GM10847 (cell line): ENCODE data around the gene ZBTB46.

Experiments used
- POLR2A ChIP-seq: IDR thresholded peaks from 2 replicates; pipeline ENCODE4 v1.6.1; 2011; ENCODE audit not compliant: insufficient read length; ENCODE audit errors: extremely low read depth

Gene ZBTB46

GRCh38 chr20:63734111-63734945 lies 96.7 kb downstream of the ZBTB46 start:
- TF ChIP-seq POLR2A, result no peak

GRCh38 chr20:63733579-63734081 lies 97.4 kb downstream of the ZBTB46 start:
- no peak for TF ChIP-seq POLR2A

DNA sequence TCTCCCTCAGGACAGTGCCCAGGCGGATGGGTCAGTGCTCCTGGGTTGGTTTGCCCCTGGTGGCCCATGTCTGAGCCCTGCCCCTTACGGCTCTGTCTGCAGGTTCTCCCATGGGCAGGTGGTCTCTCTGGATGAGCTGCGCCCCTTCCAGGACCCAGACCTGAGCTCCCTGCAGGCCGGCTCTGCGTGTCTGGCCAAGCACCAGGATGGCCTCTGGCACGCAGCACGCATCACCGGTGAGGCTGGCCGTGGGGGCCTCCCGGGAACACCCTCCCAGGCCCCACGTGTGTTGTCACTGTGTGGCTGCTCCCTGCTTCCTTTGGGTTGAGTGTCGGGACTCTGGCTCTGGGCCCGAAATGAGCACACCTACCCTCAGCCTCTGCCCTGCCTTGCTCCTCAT lies 97.9 kb downstream of the ZBTB46 start:
- TF ChIP-seq POLR2A, result no peak

DNA sequence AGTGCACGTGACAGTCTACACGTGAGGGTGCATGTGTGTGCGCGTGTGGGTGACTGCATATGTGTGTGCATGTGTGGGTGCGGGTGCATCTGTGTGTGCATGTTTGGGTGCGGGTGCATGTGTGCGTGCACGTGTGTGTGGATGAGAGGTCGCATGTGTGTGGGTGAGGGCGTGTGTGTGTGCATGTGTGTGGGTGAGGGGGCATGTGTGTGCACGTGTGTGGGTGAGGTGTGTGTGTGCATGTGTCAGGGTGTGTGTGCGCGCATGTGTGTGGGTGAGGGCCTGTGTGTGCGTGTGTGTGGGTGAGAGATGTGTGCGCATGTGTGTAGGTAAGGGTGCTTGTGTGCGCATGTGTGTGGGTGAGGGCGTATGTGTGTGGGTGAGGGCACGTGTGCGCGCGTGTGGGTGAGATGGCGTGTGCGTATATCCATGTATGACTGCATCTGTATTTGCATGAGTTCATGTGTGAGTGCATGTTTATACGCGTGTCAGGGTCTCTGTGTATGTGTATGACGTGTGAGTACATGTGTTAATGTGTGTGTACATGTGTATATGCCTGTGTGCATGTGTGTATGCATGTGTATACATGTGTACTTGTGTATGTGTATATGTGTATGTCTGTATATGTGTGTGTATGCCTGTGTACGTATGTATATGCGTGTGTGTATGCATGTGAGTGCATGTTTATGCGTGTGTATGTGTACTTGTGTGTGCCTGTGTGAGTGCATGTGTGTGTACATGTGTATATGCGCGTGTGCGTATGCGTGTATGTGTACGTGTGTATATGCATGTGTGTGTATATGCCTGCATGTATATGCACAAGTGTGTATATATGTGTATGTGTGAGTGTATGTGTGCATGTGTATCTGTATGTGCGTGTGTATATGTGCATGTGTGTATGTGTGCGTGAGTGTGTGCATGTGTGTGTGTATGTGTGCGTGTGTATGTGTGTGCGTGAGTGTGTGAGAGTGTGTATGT lies 98.7 kb downstream of the ZBTB46 start:
- no peak for TF ChIP-seq POLR2A

GRCh38 chr20:63731410-63731809 lies 99.7 kb downstream of the ZBTB46 start:
- TF ChIP-seq POLR2A, result no peak

- no peak for TF ChIP-seq POLR2A
Measured at GRCh38 chr20:63718996-63719395, 112.1 kb downstream of the ZBTB46 start.

GRCh38 chr20:63714858-63715257 lies 116.2 kb downstream of the ZBTB46 start:
- TF ChIP-seq POLR2A, result no peak

- no peak for TF ChIP-seq POLR2A
Measured at GRCh38 chr20:63712191-63712590, 118.9 kb downstream of the ZBTB46 start.

GRCh38 chr20:63711085-63711645 lies 119.9 kb downstream of the ZBTB46 start:
- no peak for TF ChIP-seq POLR2A

DNA sequence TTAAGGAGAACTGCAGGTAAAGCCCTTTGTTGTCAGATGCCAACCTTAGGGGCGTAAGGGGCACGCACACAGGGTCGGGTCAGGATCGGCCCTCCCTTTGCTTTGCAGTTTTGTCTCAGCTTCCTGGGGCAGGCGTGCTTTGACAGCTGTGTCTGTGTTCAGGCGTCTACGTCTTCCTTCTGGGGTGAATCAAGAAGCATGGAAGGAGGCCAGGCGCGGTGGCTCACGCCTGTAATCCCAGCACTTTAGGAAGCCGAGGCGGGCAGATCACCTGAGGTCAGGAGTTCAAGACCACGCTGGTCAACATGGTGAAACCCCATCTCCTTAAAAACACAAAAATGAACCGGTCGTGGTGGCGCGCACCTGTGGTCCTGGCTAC lies 121.9 kb downstream of the ZBTB46 start:
- no peak for TF ChIP-seq POLR2A

DNA sequence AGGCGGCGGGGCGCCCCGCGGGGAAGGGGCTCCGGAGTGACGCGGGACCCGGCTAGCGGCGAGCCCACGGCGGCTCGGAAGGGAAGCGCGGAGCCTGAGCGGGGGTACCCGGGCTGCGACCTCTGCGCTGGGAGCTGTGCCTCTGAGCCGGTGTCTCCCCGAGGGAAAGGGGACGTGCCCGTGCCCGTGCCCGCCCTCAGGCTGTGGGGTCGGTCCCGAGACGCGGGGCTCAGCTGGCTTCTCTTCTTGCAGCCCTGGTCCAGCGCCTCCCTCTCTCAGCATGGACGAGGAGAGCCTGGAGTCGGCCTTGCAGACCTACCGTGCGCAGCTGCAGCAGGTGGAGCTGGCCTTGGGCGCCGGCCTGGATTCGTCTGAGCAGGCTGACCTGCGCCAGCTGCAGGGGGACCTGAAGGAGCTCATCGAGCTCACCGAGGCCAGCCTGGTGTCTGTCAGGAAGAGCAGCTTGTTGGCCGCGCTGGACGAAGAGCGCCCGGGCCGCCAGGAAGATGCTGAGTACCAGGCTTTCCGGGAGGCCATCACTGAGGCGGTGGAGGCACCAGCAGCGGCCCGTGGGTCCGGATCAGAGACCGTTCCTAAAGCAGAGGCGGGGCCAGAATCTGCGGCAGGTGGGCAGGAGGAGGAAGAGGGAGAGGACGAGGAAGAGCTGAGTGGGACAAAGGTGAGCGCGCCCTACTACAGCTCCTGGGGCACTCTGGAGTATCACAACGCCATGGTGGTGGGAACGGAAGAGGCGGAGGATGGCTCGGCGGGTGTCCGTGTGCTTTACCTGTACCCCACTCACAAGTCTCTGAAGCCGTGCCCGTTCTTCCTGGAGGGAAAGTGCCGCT lies 122.5 kb downstream of the ZBTB46 start:
- no peak for TF ChIP-seq POLR2A

DNA sequence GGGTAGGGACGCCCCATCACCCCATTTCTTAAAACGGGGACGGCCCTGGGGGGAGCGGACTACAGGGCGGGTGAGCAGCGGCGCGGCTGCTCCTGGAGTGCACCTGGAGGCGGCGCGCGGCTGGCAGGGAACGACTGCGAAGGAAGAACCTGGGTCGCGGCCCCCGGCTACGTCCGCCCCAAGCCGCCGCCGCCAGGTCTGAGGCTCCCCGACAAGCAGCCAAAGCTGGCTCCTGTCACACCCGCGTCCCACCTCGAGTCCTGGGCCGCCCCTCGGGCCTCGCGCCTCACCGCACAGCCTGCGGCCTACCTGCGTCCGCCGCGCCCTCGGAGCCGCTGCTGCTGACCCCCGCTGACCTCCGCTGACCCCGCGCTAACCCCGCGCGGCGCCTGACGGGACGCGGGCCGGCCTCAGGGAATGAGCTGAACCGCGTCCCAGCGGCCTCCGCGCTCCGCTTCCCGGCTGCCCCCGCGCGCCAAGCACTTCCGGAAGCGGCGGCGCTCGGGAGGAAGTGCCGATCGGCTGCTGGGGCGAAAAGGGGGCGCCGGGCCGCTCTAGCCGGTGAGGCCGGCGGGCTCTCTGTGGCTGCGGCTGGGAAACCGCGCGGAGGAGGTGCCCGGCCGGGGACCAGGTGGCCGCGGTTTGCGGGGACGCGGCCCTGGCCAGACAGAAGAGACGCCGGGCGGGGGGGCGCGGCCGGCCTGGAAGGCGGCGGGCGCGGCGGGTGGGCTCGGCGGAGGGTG lies 123.3 kb downstream of the ZBTB46 start, which contains the start of the genes ARFRP1 and ZGPAT:
TSS of gene ARFRP1 (minus strand) at position 419 of the 743 bp plus-strand sequence. CDS start 885 bp downstream, outside the sequence.
TSS of gene ZGPAT (plus strand) at position 482 of the 743 bp plus-strand sequence. CDS start 542 bp downstream, outside the sequence.
- TF ChIP-seq POLR2A, result peak; percentile 63

- TF ChIP-seq POLR2A, result no peak
Measured at GRCh38 chr20:63706852-63707557, 124.1 kb downstream of the ZBTB46 start.
